H9 (cell line): Measurements from ENCODE around the gene COG8. TPM values are rescaled to one million over a fixed set of nuclear protein-coding genes. Genes with fewer than 3 reads are reported as not detected.

Experiments used
- DNase-seq: peaks from one replicate; pipeline ENCODE4 v3.0.0-alpha.2; 2017
- H2AFZ ChIP-seq: one replicate; pipeline ENCODE4 v1.6.1; 2013; ENCODE audit warnings: mild to moderate bottlenecking, low read length, control low read depth, moderate library complexity
- H2AK5ac ChIP-seq: 2 replicates; pipeline ENCODE4 v1.6.1; 2013; ENCODE audit warnings: low read length, control low read depth, mixed read lengths; ENCODE audit not compliant: insufficient read length
- H2BK120ac ChIP-seq: one replicate; pipeline ENCODE4 v1.6.1; 2013; ENCODE audit warnings: low read depth, mild to moderate bottlenecking, low read length, control low read depth, inconsistent platforms; ENCODE audit not compliant: poor library complexity, severe bottlenecking
- H2BK12ac ChIP-seq: 2 replicates; pipeline ENCODE4 v1.6.1; 2013; ENCODE audit warnings: low read length, control low read depth, mixed read lengths, low read depth; ENCODE audit not compliant: insufficient read length
- H2BK15ac ChIP-seq: 2 replicates; pipeline ENCODE4 v1.6.1; 2013; ENCODE audit warnings: low read depth, low read length, control low read depth
- H2BK20ac ChIP-seq: one replicate; pipeline ENCODE4 v1.6.1; 2013; ENCODE audit warnings: low read depth, mild to moderate bottlenecking, low read length, control low read depth, inconsistent platforms; ENCODE audit not compliant: poor library complexity, severe bottlenecking
- H2BK5ac ChIP-seq: 2 replicates; pipeline ENCODE4 v1.6.1; 2013; ENCODE audit warnings: low read length, control low read depth, mixed read lengths; ENCODE audit not compliant: insufficient read length
- H3K14ac ChIP-seq: 2 replicates; pipeline ENCODE4 v1.6.1; 2013; ENCODE audit warnings: low read length, control low read depth; ENCODE audit not compliant: insufficient read depth
- H3K18ac ChIP-seq: 2 replicates; pipeline ENCODE4 v1.6.1; 2013; ENCODE audit warnings: low read depth, mild to moderate bottlenecking, mixed read lengths, low read length, control low read depth; ENCODE audit not compliant: insufficient read length
- H3K23ac ChIP-seq: 2 replicates; pipeline ENCODE4 v1.6.1; 2013; ENCODE audit warnings: low read length, control low read depth, mixed read lengths, low read depth; ENCODE audit not compliant: insufficient read length
- H3K23me2 ChIP-seq: 2 replicates; pipeline ENCODE4 v1.6.1; 2013; ENCODE audit warnings: low read depth, mild to moderate bottlenecking, mixed read lengths, low read length, control low read depth; ENCODE audit not compliant: insufficient read length, poor library complexity, severe bottlenecking
- H3K27ac ChIP-seq: 2 replicates; pipeline ENCODE4 v1.5.1; 2013; ENCODE audit warnings: low read length, control low read depth, mixed read lengths, low read depth; ENCODE audit not compliant: insufficient read length
- H3K27me3 ChIP-seq: 2 replicates; pipeline ENCODE4 v1.6.1; 2013; ENCODE audit warnings: low read length, control low read depth, inconsistent platforms; ENCODE audit not compliant: insufficient read depth
- H3K4ac ChIP-seq: 2 replicates; pipeline ENCODE4 v1.6.1; 2013; ENCODE audit warnings: low read depth, mild to moderate bottlenecking, control low read depth, inconsistent platforms, low read length, moderate library complexity
- H3K4me1 ChIP-seq: 2 replicates; pipeline ENCODE4 v1.6.1; 2013; ENCODE audit warnings: low read length, control low read depth, inconsistent platforms; ENCODE audit not compliant: insufficient read depth
- H3K4me2 ChIP-seq: 2 replicates; pipeline ENCODE4 v1.6.1; 2013; ENCODE audit warnings: low read length, control low read depth, mixed read lengths; ENCODE audit not compliant: insufficient read length, insufficient read depth
- H3K56ac ChIP-seq: 2 replicates; pipeline ENCODE4 v1.6.1; 2013; ENCODE audit warnings: low read depth, mild to moderate bottlenecking, mixed read lengths, low read length, control low read depth; ENCODE audit not compliant: insufficient read length
- H3K79me1 ChIP-seq: 2 replicates; pipeline ENCODE4 v1.6.1; 2013; ENCODE audit warnings: low read depth, mild to moderate bottlenecking, moderate library complexity, low read length, control low read depth, inconsistent platforms; ENCODE audit not compliant: insufficient read depth, poor library complexity, severe bottlenecking
- H3K79me2 ChIP-seq: 2 replicates; pipeline ENCODE4 v1.6.1; 2013; ENCODE audit warnings: low read length, control low read depth, inconsistent platforms; ENCODE audit not compliant: insufficient read depth
- H3K9ac ChIP-seq: 2 replicates; pipeline ENCODE4 v1.6.1; 2013; ENCODE audit warnings: low read length, control low read depth, mixed read lengths; ENCODE audit not compliant: insufficient read length; ENCODE audit errors: extremely low read depth
- H3K9me3 ChIP-seq: one replicate; pipeline ENCODE4 v1.6.1; 2013; ENCODE audit warnings: low read depth, low read length, inconsistent platforms; ENCODE audit not compliant: control insufficient read depth
- H3T11ph ChIP-seq: one replicate; pipeline ENCODE4 v1.6.1; 2013; ENCODE audit warnings: mild to moderate bottlenecking, low read length, control low read depth, inconsistent platforms
- H4K20me1 ChIP-seq: one replicate; pipeline ENCODE4 v1.6.1; 2013; ENCODE audit not compliant: control insufficient read depth, insufficient read length, insufficient read depth
- H4K5ac ChIP-seq: 2 replicates; pipeline ENCODE4 v1.6.1; 2013; ENCODE audit warnings: low read depth, mild to moderate bottlenecking, mixed read lengths, low read length, control low read depth; ENCODE audit not compliant: insufficient read length
- H4K8ac ChIP-seq: replicated peaks from 2 replicates; pipeline ENCODE4 v1.6.1; 2013; ENCODE audit warnings: low read length, control low read depth, mixed read lengths, low read depth; ENCODE audit not compliant: insufficient read length
- H4K91ac ChIP-seq: 2 replicates; pipeline ENCODE4 v1.6.1; 2013; ENCODE audit warnings: low read depth, mild to moderate bottlenecking, moderate library complexity, mixed read lengths, low read length, control low read depth; ENCODE audit not compliant: insufficient read length
- H3K27ac Mint-ChIP-seq, 3 experiments: 2 replicates in 2 of 3; 3 replicates in 1 of 3; pipeline ENCODE4 v1.8.0; 2020 to 2021; ENCODE audit warnings: mixed read lengths in 3 of 3, mild to moderate bottlenecking in 1 of 3, moderate library complexity in 1 of 3
- H3K27me3 Mint-ChIP-seq: 2 replicates; pipeline ENCODE4 v1.8.0; 2021; ENCODE audit warnings: low read depth, mild to moderate bottlenecking, moderate library complexity, mixed read lengths
- H3K36me3 Mint-ChIP-seq, 3 experiments: 2 replicates in 2 of 3; 3 replicates in 1 of 3; pipeline ENCODE4 v1.8.0; 2020 to 2021; ENCODE audit warnings: low read depth in 3 of 3, mixed read lengths in 3 of 3; ENCODE audit not compliant: insufficient read depth in 1 of 3
- H3K4me1 Mint-ChIP-seq, 2 experiments: 2 replicates each; pipeline ENCODE4 v1.8.0; 2020; ENCODE audit warnings: mixed read lengths in 2 of 2
- H3K4me3 Mint-ChIP-seq, 2 experiments: 2 replicates in 1 of 2; 3 replicates in 1 of 2; pipeline ENCODE4 v1.8.0; 2020 to 2021; ENCODE audit warnings: mild to moderate bottlenecking in 2 of 2, mixed read lengths in 2 of 2, moderate library complexity in 1 of 2
- H3K9me3 Mint-ChIP-seq, 2 experiments: 2 replicates in 1 of 2; 3 replicates in 1 of 2; pipeline ENCODE4 v1.8.0; 2020; ENCODE audit warnings: mild to moderate bottlenecking in 2 of 2, mixed read lengths in 2 of 2, moderate library complexity in 1 of 2
- CTCF ChIP-seq: fragments of 200-600 bp; sonication (generic); conservative IDR thresholded peaks from 3 replicates; pipeline ENCODE4 v1.8.0; 2021; ENCODE audit warnings: antibody characterized with exemption, mild to moderate bottlenecking
- WGBS: extraction: QIAGEN DNeasy Blood & Tissue Kit; methylation state at CpG from one replicate; pipeline ENCODE4 v1.1.7; 2013; ENCODE audit warnings: missing lambda C conversion rate, low lambda C conversion rate, mixed read lengths; ENCODE audit not compliant: insufficient read length; ENCODE audit errors: extremely low coverage; 5-methylcytosine and 5-hydroxymethylcytosine counted together
- total RNA-seq: library from RNA; stranded (reverse); gene quantifications from 2 replicates; pipeline ENCODE4 v1.2.1, GENCODE V29; 2021

The COG8 gene
- total RNA-seq, 1 experiment from 2014 or later = 52.3 TPM

GRCh38 chr16:69318911-69319289 lies 20.5 kb downstream of the COG8 start:
- peaks cover 48 to 89% (median 79%) of the 10 kb centered on the region in 3 experiments for H3K36me3 Mint-ChIP-seq
- Histone ChIP-seq H3K4ac (no peak overlapping the region), H3K79me1 (peaks cover 7% of the 10 kb centered on the region), H2BK15ac (no peak overlapping the region), H4K20me1 (no peaks in the 10 kb centered on the region), H4K91ac (no peak overlapping the region), H2AK5ac (no peak overlapping the region), H3K23me2 (no peaks in the 10 kb centered on the region), H3K18ac (no peak overlapping the region), H4K8ac (no peak overlapping the region), H2AFZ (no peak overlapping the region), H3K27me3 (no peaks in the 10 kb centered on the region), H3K4me1 (no peaks in the 10 kb centered on the region), H4K5ac (no peak overlapping the region), H2BK120ac (no peak overlapping the region), H3K27ac (no peak overlapping the region), H2BK5ac (no peak overlapping the region), H3T11ph (no peak overlapping the region), H3K56ac (no peak overlapping the region), H2BK20ac (no peak overlapping the region), H3K4me2 (no peak overlapping the region), H3K9me3 (no peaks in the 10 kb centered on the region), H3K14ac (no peak overlapping the region), H3K9ac (no peak overlapping the region), H3K23ac (no peak overlapping the region), H3K79me2 (no peaks in the 10 kb centered on the region), H2BK12ac (no peak overlapping the region)
- no CpG with 5 or more reads among the region's 10 CpGs for WGBS
- H3K27ac Mint-ChIP-seq = peak overlapping the region in 1 of 3 experiments; percentile 59; a peak in 1 of 7 replicates
- no peak for TF ChIP-seq CTCF
- DNase-seq = no peak
- no peaks in the 10 kb centered on the region for H3K9me3 Mint-ChIP-seq
- no peak overlapping the region for H3K4me3 Mint-ChIP-seq
- H3K4me1 Mint-ChIP-seq = no peaks in the 10 kb centered on the region
- H3K27me3 Mint-ChIP-seq = no peaks in the 10 kb centered on the region
